Activated CD4-positive, alpha-beta T cell treated with anti-CD3 and anti-CD28 coated beads, Interleukin-2, Interleukin-4, amounts not matched to agents 100 ng/mL and 50 ng/mL, durations not matched to agents 16 hours and 8 hours (primary cell): Measurements from ENCODE around the gene SMARCB1.
"Not testable (repeated sequence)": the region's sequence is repeated elsewhere in the genome, so short reads cannot be mapped to it uniquely, and the experiment has no call there.

ENCODE experiments used
- DNase-seq: peaks from one replicate; pipeline ENCODE4 v3.0.0-alpha.2; 2020; ENCODE audit warnings: low spot score

SMARCB1 gene

GRCh38 chr22:23846081-23846469, 59.3 kb downstream of the SMARCB1 start:
- DNase-seq: no peak

- no peak for DNase-seq
Observed at GRCh38 chr22:23847310-23847920, 60.6 kb downstream of the SMARCB1 start.

- no peak for DNase-seq
Observed at GRCh38 chr22:23847991-23848864, 61.5 kb downstream of the SMARCB1 start.

- DNase-seq: peak; percentile 85
Observed at GRCh38 chr22:23849009-23850006, 62.5 kb downstream of the SMARCB1 start.

GRCh38 chr22:23850136-23850611, 63.4 kb downstream of the SMARCB1 start:
- no peak for DNase-seq

GRCh38 chr22:23856721-23857605, 70.2 kb downstream of the SMARCB1 start:
- no peak for DNase-seq

GRCh38 chr22:23857606-23858483, 71.1 kb downstream of the SMARCB1 start, which contains the start of gene SLC2A11:
TSS of gene SLC2A11 (plus strand) at chr22:23857875. CDS start at chr22:23858000, 125 bp downstream.
- DNase-seq: peak; percentile 97

GRCh38 chr22:23858484-23858815, 71.7 kb downstream of the SMARCB1 start:
- no peak for DNase-seq

- no peak for DNase-seq
Observed at GRCh38 chr22:23859201-23859600, 72.4 kb downstream of the SMARCB1 start.

GRCh38 chr22:23860187-23860586, 73.4 kb downstream of the SMARCB1 start:
- not testable (repeated sequence) for DNase-seq

- peak; percentile 47 for DNase-seq
Observed at GRCh38 chr22:23862103-23862502, 75.3 kb downstream of the SMARCB1 start.

GRCh38 chr22:23864499-23865154, 77.9 kb downstream of the SMARCB1 start:
- not testable (repeated sequence) for DNase-seq

- no peak for DNase-seq
Observed at GRCh38 chr22:23868580-23868979, 81.8 kb downstream of the SMARCB1 start.

GRCh38 chr22:23874871-23875270, 88.1 kb downstream of the SMARCB1 start:
- no peak for DNase-seq

- DNase-seq: no peak
Observed at GRCh38 chr22:23875801-23876200, 89.0 kb downstream of the SMARCB1 start.

- DNase-seq: no peak
Observed at GRCh38 chr22:23877566-23877965, 90.8 kb downstream of the SMARCB1 start.

- DNase-seq: no peak
Observed at GRCh38 chr22:23878219-23878618, 91.5 kb downstream of the SMARCB1 start.

GRCh38 chr22:23882370-23882769, 95.6 kb downstream of the SMARCB1 start:
- DNase-seq: no peak

- DNase-seq: no peak
Observed at GRCh38 chr22:23883658-23884057, 96.9 kb downstream of the SMARCB1 start.
